Lung microvascular endothelial cell (primary cell): ENCODE data around the gene ACOX1. TPM values are rescaled to one million over a fixed set of nuclear protein-coding genes. Genes with fewer than 3 reads are reported as not detected.

Experiments used
- DNase-seq, 2 donors: peaks; one replicate each; pipeline versions ENCODE4 v3.0.0 to v3.0.0-alpha.2; 2010; ENCODE audit warnings: low read depth in 2 of 2
- total RNA-seq: library from RNA; depleted of rRNA; stranded (reverse); fragments of >200 nt; gene quantifications from 2 replicates; pipeline ENCODE4 v1.2.1, GENCODE V29; 2014

ACOX1 gene
- total RNA-seq, 1 donor from 2014 or later, result 50.2 TPM

- no peak for DNase-seq
These were observed 29.9 kb upstream of the ACOX1 start for GRCh38 chr17:76008630-76009425.

- DNase-seq, result no peak
These were observed 29.2 kb upstream of the ACOX1 start for GRCh38 chr17:76008208-76008607.

GRCh38 chr17:76007850-76008165 lies 28.8 kb upstream of the ACOX1 start:
- no peak for DNase-seq

GRCh38 chr17:76007131-76007849 lies 28.3 kb upstream of the ACOX1 start:
- DNase-seq, result no peak

- DNase-seq, result peak; percentile 76 to 82
These were observed 26.5 kb upstream of the ACOX1 start for GRCh38 chr17:76005263-76006149.

GRCh38 chr17:76004750-76005262 lies 25.8 kb upstream of the ACOX1 start:
- DNase-seq, result peak in 1 of 2 donors; percentile 69

- no peak for DNase-seq
These were observed 24.9 kb upstream of the ACOX1 start for GRCh38 chr17:76003915-76004314.

GRCh38 chr17:76002100-76002499 lies 23.1 kb upstream of the ACOX1 start:
- no peak for DNase-seq

- DNase-seq, result no peak
These were observed 22.0 kb upstream of the ACOX1 start, which contains the start of gene CDK3 for GRCh38 chr17:76000755-76001521. Gene CDK3, plus strand, starts transcription at chr17:76000855. Its CDS starts 571 bp downstream, at chr17:76001426.

GRCh38 chr17:76000016-76000754 lies 21.2 kb upstream of the ACOX1 start:
- DNase-seq, result peak; percentile 51 to 60

GRCh38 chr17:75998327-75998795 lies 19.4 kb upstream of the ACOX1 start:
- no peak for DNase-seq

- DNase-seq, result peak in 1 of 2 donors; percentile 58
These were observed 18.0 kb upstream of the ACOX1 start for GRCh38 chr17:75996665-75997590.

GRCh38 chr17:75995385-75995925 lies 16.5 kb upstream of the ACOX1 start:
- no peak for DNase-seq

- no peak for DNase-seq
These were observed 15.9 kb upstream of the ACOX1 start for GRCh38 chr17:75994802-75995370.

- no peak for DNase-seq
These were observed 12.4 kb upstream of the ACOX1 start for GRCh38 chr17:75991396-75991795.

- DNase-seq, result no peak
These were observed 8.1 kb upstream of the ACOX1 start for GRCh38 chr17:75987041-75987440.

GRCh38 chr17:75985986-75986385 lies 7.0 kb upstream of the ACOX1 start:
- DNase-seq, result no peak

- no peak for DNase-seq
These were observed 4.7 kb upstream of the ACOX1 start for GRCh38 chr17:75983501-75984181.
